H1 (cell line): ENCODE results near the gene GNG7. TPM values are rescaled to one million over a fixed set of nuclear protein-coding genes. Genes with fewer than 3 reads are reported as not detected.

Source experiments
- CTCF ChIA-PET: fragments of 300-600 bp; sonication (Branson Sonifier 250); formaldehyde crosslinking; loops from one replicate; lab custom pipeline; 2021; ENCODE audit not compliant: partially characterized antibody; lab: Charles Lee
- POLR2A ChIA-PET: fragments of 300-600 bp; sonication (Branson Sonifier 250); formaldehyde crosslinking; loops from one replicate; lab custom pipeline; 2021; ENCODE audit warnings: inconsistent platforms; ENCODE audit not compliant: partially characterized antibody; lab: Charles Lee
- DNase-seq, 2 experiments: peaks; one replicate each; pipeline versions ENCODE4 v3.0.0 to v3.0.0-alpha.2; 2010 to 2022; ENCODE audit warnings: low spot score in 2 of 2, low read depth in 1 of 2, mixed read lengths in 1 of 2
- FAIRE-seq: peaks from 2 replicates; lab custom pipeline; 2011; peaks lifted over from hg19 to GRCh38; lab: Jason Lieb, UNC
- H2AFZ ChIP-seq: 2 replicates; pipeline ENCODE4 v1.8.1; 2012; ENCODE audit warnings: low read length, inconsistent platforms
- H2AK5ac ChIP-seq: 2 replicates; pipeline ENCODE4 v1.6.1; 2013; ENCODE audit warnings: low read depth, low read length
- H2BK120ac ChIP-seq: replicated peaks from 2 replicates; pipeline ENCODE3; 2013; ENCODE audit warnings: low read depth, low read length, inconsistent platforms
- H2BK12ac ChIP-seq: 2 replicates; pipeline ENCODE4 v1.6.1; 2013; ENCODE audit warnings: low read depth, low read length
- H2BK15ac ChIP-seq: 2 replicates; pipeline ENCODE4 v1.6.1; 2013; ENCODE audit warnings: low read length
- H2BK20ac ChIP-seq: 2 replicates; pipeline ENCODE4 v1.6.1; 2013; ENCODE audit warnings: low read length
- H2BK5ac ChIP-seq: 2 replicates; pipeline ENCODE4 v1.6.1; 2013; ENCODE audit warnings: low read depth, low read length
- H3K14ac ChIP-seq: 2 replicates; pipeline ENCODE4 v1.6.1; 2013; ENCODE audit warnings: inconsistent platforms; ENCODE audit not compliant: insufficient read length
- H3K18ac ChIP-seq: 2 replicates; pipeline ENCODE4 v1.6.1; 2013; ENCODE audit warnings: low read length; ENCODE audit errors: extremely low read depth
- H3K23ac ChIP-seq: 2 replicates; pipeline ENCODE4 v1.6.1; 2013; ENCODE audit warnings: inconsistent platforms; ENCODE audit not compliant: insufficient read length
- H3K23me2 ChIP-seq: 2 replicates; pipeline ENCODE4 v1.6.1; 2013; ENCODE audit warnings: low read depth, low read length
- H3K27ac ChIP-seq: 2 replicates; pipeline ENCODE4 v1.6.1; 2011; ENCODE audit warnings: low read depth, low read length, inconsistent platforms
- H3K27me3 ChIP-seq, 4 experiments: replicated peaks in 1 of 4; 1 replicate in 1 of 4; 2 replicates in 3 of 4; pipeline versions ENCODE4 v1.6.1 to v1.8.1; 2011 to 2013; ENCODE audit warnings: low read length in 3 of 4, mild to moderate bottlenecking in 3 of 4, inconsistent platforms in 2 of 4, mixed read lengths in 2 of 4, moderate library complexity in 1 of 4; ENCODE audit not compliant: control insufficient read depth in 3 of 4, insufficient read depth in 3 of 4; ENCODE audit errors: extremely low read depth in 1 of 4
- H3K36me3 ChIP-seq, 4 experiments: 2 replicates each; pipeline versions ENCODE4 v1.6.1 to v1.8.1; 2011 to 2013; ENCODE audit warnings: mild to moderate bottlenecking in 4 of 4, low read length in 3 of 4, moderate library complexity in 2 of 4, control low read depth in 1 of 4, inconsistent platforms in 1 of 4; ENCODE audit not compliant: insufficient read depth in 4 of 4, control insufficient read depth in 2 of 4
- H3K4ac ChIP-seq: replicated peaks from 2 replicates; pipeline ENCODE3; 2013; ENCODE audit warnings: low read length, low read depth, mixed read lengths, inconsistent platforms; ENCODE audit not compliant: insufficient read length
- H3K4me1 ChIP-seq, 4 experiments: replicated peaks in 1 of 4; 1 replicate in 1 of 4; 2 replicates in 3 of 4; pipeline versions ENCODE4 v1.6.1 to v1.8.1; 2011 to 2013; ENCODE audit warnings: low read length in 3 of 4, inconsistent platforms in 2 of 4, mixed read lengths in 1 of 4; ENCODE audit not compliant: insufficient read depth in 4 of 4, control insufficient read depth in 3 of 4
- H3K4me2 ChIP-seq, 2 experiments: 2 replicates each; pipeline versions ENCODE4 v1.6.1 to v1.8.1; 2011 to 2013; ENCODE audit warnings: low read depth in 2 of 2, low read length in 2 of 2, control low read depth in 1 of 2, inconsistent platforms in 1 of 2, mild to moderate bottlenecking in 1 of 2; ENCODE audit not compliant: insufficient read depth in 1 of 2
- H3K4me3 ChIP-seq, 4 experiments: fragments of 200-600, 300-600 bp in 1 of 4; sonication (generic), shearing (Covaris generic), sonication (Bioruptor Twin) in 1 of 4; 2 replicates each; pipeline versions ENCODE4 v1.5.1 to v1.8.1; 2011 to 2016; ENCODE audit warnings: low read length in 4 of 4, low read depth in 3 of 4, control low read depth in 2 of 4, inconsistent platforms in 2 of 4, mild to moderate bottlenecking in 2 of 4, mixed read lengths in 1 of 4, moderate library complexity in 1 of 4; ENCODE audit not compliant: insufficient read depth in 2 of 4; ENCODE audit errors: extremely low read depth in 1 of 4
- H3K56ac ChIP-seq: replicated peaks from 2 replicates; pipeline ENCODE3; 2013; ENCODE audit warnings: low read depth, mild to moderate bottlenecking, mixed read lengths, low read length, inconsistent platforms; ENCODE audit not compliant: insufficient read length
- H3K79me1 ChIP-seq: 2 replicates; pipeline ENCODE4 v1.6.1; 2013; ENCODE audit warnings: low read depth, low read length, control low read depth
- H3K79me2 ChIP-seq, 2 experiments: 2 replicates each; pipeline versions ENCODE4 v1.6.1 to v1.8.1; 2012 to 2013; ENCODE audit warnings: low read length in 2 of 2, mild to moderate bottlenecking in 2 of 2, inconsistent platforms in 1 of 2; ENCODE audit not compliant: insufficient read depth in 2 of 2, control insufficient read depth in 1 of 2
- H3K9ac ChIP-seq, 4 experiments: replicated peaks in 1 of 4; 1 replicate in 1 of 4; 2 replicates in 3 of 4; pipeline versions ENCODE4 v1.6.1 to v1.8.1; 2011 to 2013; ENCODE audit warnings: low read depth in 3 of 4, low read length in 3 of 4, control low read depth in 2 of 4, mild to moderate bottlenecking in 2 of 4, moderate library complexity in 2 of 4, inconsistent platforms in 1 of 4; ENCODE audit errors: extremely low read depth in 1 of 4
- H3K9me3 ChIP-seq, 2 experiments: 2 replicates each; pipeline versions ENCODE4 v1.6.1 to v1.8.1; 2012 to 2013; ENCODE audit warnings: mild to moderate bottlenecking in 2 of 2, moderate library complexity in 2 of 2, control low read depth in 1 of 2, inconsistent platforms in 1 of 2, low read depth in 1 of 2, low read length in 1 of 2, mixed read lengths in 1 of 2; ENCODE audit not compliant: insufficient read depth in 2 of 2
- H4K20me1 ChIP-seq, 2 experiments: replicated peaks in 1 of 2; 2 replicates each; pipeline versions ENCODE3 to v1.8.1; 2011 to 2013; ENCODE audit warnings: inconsistent platforms in 2 of 2, low read length in 2 of 2, mild to moderate bottlenecking in 1 of 2; ENCODE audit not compliant: insufficient read depth in 2 of 2, control insufficient read depth in 1 of 2
- H4K5ac ChIP-seq: 2 replicates; pipeline ENCODE4 v1.6.1; 2013; ENCODE audit warnings: low read length, low read depth, mixed read lengths, inconsistent platforms; ENCODE audit not compliant: insufficient read length
- H4K8ac ChIP-seq: 2 replicates; pipeline ENCODE4 v1.8.0; 2013; ENCODE audit warnings: mild to moderate bottlenecking, moderate library complexity, low read length, inconsistent platforms; ENCODE audit not compliant: insufficient read depth; ENCODE audit errors: extremely low read depth
- H4K91ac ChIP-seq: replicated peaks from 2 replicates; pipeline ENCODE3; 2013; ENCODE audit warnings: low read length, mixed read lengths, inconsistent platforms; ENCODE audit not compliant: insufficient read length
- BCL11A ChIP-seq, 2 experiments: IDR thresholded peaks; one replicate each; pipeline ENCODE4 v1.6.1; 2011; ENCODE audit warnings: low read depth in 2 of 2, low read length in 2 of 2, mild to moderate bottlenecking in 2 of 2
- CEBPB ChIP-seq: IDR thresholded peaks from 2 replicates; pipeline ENCODE4 v1.6.1; 2012; ENCODE audit warnings: low read depth, low read length
- CHD1 ChIP-seq: IDR thresholded peaks from 2 replicates; pipeline ENCODE4 v1.6.1; 2012; ENCODE audit warnings: low read depth, low read length, improper control_type of control experiment
- CHD2 ChIP-seq: IDR thresholded peaks from 2 replicates; pipeline ENCODE4 v1.6.1; 2012; ENCODE audit warnings: low read length, improper control_type of control experiment
- CREB1 ChIP-seq: IDR thresholded peaks from 2 replicates; pipeline ENCODE4 v1.6.1; 2012; ENCODE audit warnings: inconsistent platforms
- EZH2 ChIP-seq: fragments of 200-600 bp; sonication (generic); IDR thresholded peaks from 2 replicates; pipeline ENCODE4 v1.7.1; 2012; ENCODE audit warnings: low read depth, mild to moderate bottlenecking, moderate library complexity, low read length, inconsistent platforms; ENCODE audit not compliant: severe bottlenecking
- FOSL1 ChIP-seq: IDR thresholded peaks from 2 replicates; pipeline ENCODE4 v1.6.1; 2011; ENCODE audit warnings: mild to moderate bottlenecking, low read depth, low read length, moderate library complexity; ENCODE audit not compliant: insufficient read depth
- GABPA ChIP-seq: IDR thresholded peaks from 2 replicates; pipeline ENCODE4 v1.6.1; 2011; ENCODE audit warnings: mild to moderate bottlenecking, low read length, moderate library complexity, borderline replicate concordance; ENCODE audit not compliant: insufficient read depth
- HDAC6 ChIP-seq: IDR thresholded peaks from one replicate; pipeline ENCODE4 v1.7.1; 2012; ENCODE audit warnings: low read depth, mild to moderate bottlenecking, inconsistent platforms, low read length, moderate library complexity
- MAFK ChIP-seq: IDR thresholded peaks from 2 replicates; pipeline ENCODE4 v1.6.1; 2012; ENCODE audit warnings: low read depth, mild to moderate bottlenecking, improper control_type of control experiment, low read length
- SRF ChIP-seq: IDR thresholded peaks from 2 replicates; pipeline ENCODE4 v1.6.1; 2011; ENCODE audit warnings: mild to moderate bottlenecking, low read depth, low read length, moderate library complexity
- SUZ12 ChIP-seq: fragments of 200-600 bp; sonication (generic); IDR thresholded peaks from 2 replicates; pipeline ENCODE4 v1.6.1; 2012; ENCODE audit warnings: mild to moderate bottlenecking, inconsistent platforms, low read length, moderate library complexity, mixed read lengths
- YY1 ChIP-seq: IDR thresholded peaks from 2 replicates; pipeline ENCODE4 v1.6.1; 2011; ENCODE audit warnings: low read depth, mild to moderate bottlenecking, low read length
- ZNF274 ChIP-seq: IDR thresholded peaks from 2 replicates; pipeline ENCODE4 v1.7.0; 2012; ENCODE audit warnings: low read length, borderline replicate concordance; ENCODE audit errors: extremely low read depth
- WGBS, 2 experiments: shearing (Covaris generic) in 1 of 2; methylation state at CpG; one replicate each; pipeline versions ENCODE4 v1.1.6 to v1.1.7; 2013 to 2015; ENCODE audit warnings: low lambda C conversion rate in 2 of 2, mixed read lengths in 2 of 2, inconsistent platforms in 1 of 2, low coverage in 1 of 2, missing lambda C conversion rate in 1 of 2; ENCODE audit not compliant: insufficient replicate concordance in 2 of 2, insufficient coverage in 1 of 2, insufficient read length in 1 of 2; ENCODE audit errors: extremely low coverage in 1 of 2, missing lambda C conversion rate in 1 of 2; 5-methylcytosine and 5-hydroxymethylcytosine counted together
- polyA plus RNA-seq, 7 experiments: library from polyadenylated mRNA; depleted of rRNA in 3 of 7; stranded (reverse) in 5 of 7; unstranded in 2 of 7; fragments of >200 nt in 5 of 7; fragments of 200-250 nt in 2 of 7; gene quantifications; 1 replicate in 5 of 7; 2 replicates in 1 of 7; 4 replicates in 1 of 7; pipeline versions ENCODE4 v1.2.1 to v1.2.3, GENCODE V29; 2011 to 2013; ENCODE audit warnings: missing spikeins in 2 of 7, mixed read lengths in 2 of 7
- total RNA-seq: library from RNA; stranded (reverse); fragmentation: NEBNext Ultra II Directional; extraction: Animal tissue kit (Norgen Biotek cat#: 25700); gene quantifications from 2 replicates; pipeline ENCODE4 v1.2.1, GENCODE V29; 2021
- TF ChIP-seq, protein P1 (sequence below): IDR thresholded peaks from 2 replicates; pipeline ENCODE4 v1.6.1; 2012; ENCODE audit warnings: inconsistent platforms

GNG7 gene
- total and polyA plus RNA-seq, 2 of the 8 experiments (the other 6 are each of a cell fraction or from before 2014, with no cell fraction given): 2.8 to 7.8 TPM

DNA sequence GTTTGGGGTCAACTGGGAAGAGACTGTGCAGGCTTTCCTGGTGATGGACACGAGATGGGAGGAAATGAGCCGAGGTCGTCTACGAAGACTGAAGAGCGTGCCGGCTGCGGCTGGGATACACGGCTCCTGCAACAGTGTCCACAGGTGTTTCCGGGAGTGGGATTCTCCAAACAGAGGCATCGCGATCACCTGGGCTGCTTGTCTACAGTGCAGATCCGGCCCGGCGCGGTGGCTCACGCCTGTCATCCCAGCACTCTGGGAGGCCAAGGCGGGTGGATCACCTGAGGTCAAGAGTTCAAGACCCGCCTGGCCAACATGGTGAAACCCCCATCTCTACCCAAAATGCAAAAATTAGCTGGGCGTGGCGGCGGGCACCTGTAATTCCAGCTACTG lies 48.9 kb upstream of the GNG7 start:
- Histone ChIP-seq H3K27me3 (peaks cover 0 to 6% (median 2%) of the 10 kb centered on the region in 4 experiments; a peak in 2 of 7 replicates), H3K9ac (no peak overlapping the region), H3K4me2 (no peak overlapping the region), H2BK5ac (no peak overlapping the region), H3K79me2 (no peaks in the 10 kb centered on the region), H2AFZ (no peak overlapping the region), H2BK120ac (no peak overlapping the region), H4K8ac (no peak overlapping the region), H3K9me3 (no peaks in the 10 kb centered on the region), H2AK5ac (no peak overlapping the region), H3K4me3 (no peak overlapping the region), H3K23ac (no peak overlapping the region), H3K23me2 (no peaks in the 10 kb centered on the region), H3K27ac (no peak overlapping the region), H4K91ac (no peak overlapping the region), H3K4me1 (no peaks in the 10 kb centered on the region), H3K4ac (no peak overlapping the region), H2BK20ac (no peak overlapping the region), H2BK12ac (no peak overlapping the region), H3K18ac (no peak overlapping the region), H3K79me1 (no peaks in the 10 kb centered on the region), H2BK15ac (no peak overlapping the region), H3K14ac (no peak overlapping the region), H3K56ac (no peak overlapping the region), H3K36me3 (peaks cover 6 to 23% (median 17%) of the 10 kb centered on the region in 4 experiments), H4K20me1 (peaks cover 0 to 2% of the 10 kb centered on the region in 2 experiments), H4K5ac (no peak overlapping the region)
- 91% methylated on average over 11 of the region's 21 CpGs; no CpG with 5 or more reads in 1 of the 2 experiments for WGBS, 2 experiments
- DNase-seq (no peak), FAIRE-seq (no peak)
- CTCF ChIA-PET: interaction anchor here (1.2 to 9.8 kb wide), 3 partner anchors 98 to 115 kb away, joined by 4 to 117 read pairs (median 19); no protein-coding TSS in a partner anchor
- POLR2A ChIA-PET: interaction anchor here (1.2 kb wide), 1 partner anchor 136 kb away, joined by 3 read pairs; no protein-coding TSS in a partner anchor
- no peak for TF ChIP-seq YY1
- TF ChIP-seq ZNF274: no peak
- TF ChIP-seq FOSL1: no peak
- no peak for TF ChIP-seq EZH2
- no peak for TF ChIP-seq CEBPB
- no peak for TF ChIP-seq MAFK
- no peak for TF ChIP-seq SUZ12
- no peak for TF ChIP-seq SRF
- no peak for TF ChIP-seq CREB1
- no peak for TF ChIP-seq GABPA
- TF ChIP-seq CHD1: no peak
- no peak for TF ChIP-seq HDAC6
- TF ChIP-seq CHD2: no peak
- TF ChIP-seq, protein P1, sequence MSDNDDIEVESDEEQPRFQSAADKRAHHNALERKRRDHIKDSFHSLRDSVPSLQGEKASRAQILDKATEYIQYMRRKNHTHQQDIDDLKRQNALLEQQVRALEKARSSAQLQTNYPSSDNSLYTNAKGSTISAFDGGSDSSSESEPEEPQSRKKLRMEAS: no peak
- TF ChIP-seq BCL11A (IDR thresholded peaks at IDR 0.05; ENCODE audit: low read depth in 2 of 2, low read length in 2 of 2): no peak
